H1 (cell line): Measurements from ENCODE around the gene MAN2A1. TPM values are rescaled to one million over a fixed set of nuclear protein-coding genes. Genes with fewer than 3 reads are reported as not detected.

Experiments
- BACH1 ChIP-seq: IDR thresholded peaks from 2 replicates; pipeline ENCODE4 v1.6.1; 2012; ENCODE audit warnings: low read length, improper control_type of control experiment
- BCL11A ChIP-seq, 2 experiments: IDR thresholded peaks; one replicate each; pipeline ENCODE4 v1.6.1; 2011; ENCODE audit warnings: low read depth in 2 of 2, low read length in 2 of 2, mild to moderate bottlenecking in 2 of 2
- BRCA1 ChIP-seq: IDR thresholded peaks from 2 replicates; pipeline ENCODE4 v1.6.1; 2012; ENCODE audit warnings: low read depth, low read length, improper control_type of control experiment
- CBX8 ChIP-seq: fragments of 300-800, 300-1000 bp; sonication (generic); IDR thresholded peaks from 2 replicates; pipeline ENCODE4 v1.7.1; 2016; ENCODE audit warnings: low read depth, low read length, borderline replicate concordance
- CEBPB ChIP-seq: IDR thresholded peaks from 2 replicates; pipeline ENCODE4 v1.6.1; 2012; ENCODE audit warnings: low read depth, low read length
- CHD1 ChIP-seq: IDR thresholded peaks from 2 replicates; pipeline ENCODE4 v1.6.1; 2012; ENCODE audit warnings: low read depth, low read length, improper control_type of control experiment
- CHD2 ChIP-seq: IDR thresholded peaks from 2 replicates; pipeline ENCODE4 v1.6.1; 2012; ENCODE audit warnings: low read length, improper control_type of control experiment
- CREB1 ChIP-seq: IDR thresholded peaks from 2 replicates; pipeline ENCODE4 v1.6.1; 2012; ENCODE audit warnings: inconsistent platforms
- EGR1 ChIP-seq: IDR thresholded peaks from 2 replicates; pipeline ENCODE4 v1.6.1; 2011; ENCODE audit warnings: low read depth, low read length, borderline replicate concordance
- GTF2F1 ChIP-seq: IDR thresholded peaks from 2 replicates; pipeline ENCODE4 v1.6.1; 2012; ENCODE audit warnings: low read depth, low read length, improper control_type of control experiment, borderline replicate concordance
- HDAC2 ChIP-seq, 2 experiments: fragments of 300-600 bp in 1 of 2; sonication (generic) in 1 of 2; IDR thresholded peaks; 2 replicates each; pipeline ENCODE4 v1.6.1; 2011 to 2012; ENCODE audit warnings: low read depth in 2 of 2, low read length in 2 of 2, mild to moderate bottlenecking in 2 of 2, moderate library complexity in 2 of 2, borderline replicate concordance in 1 of 2, inconsistent platforms in 1 of 2
- HDAC6 ChIP-seq: IDR thresholded peaks from one replicate; pipeline ENCODE4 v1.7.1; 2012; ENCODE audit warnings: low read depth, mild to moderate bottlenecking, inconsistent platforms, low read length, moderate library complexity
- KDM4A ChIP-seq: IDR thresholded peaks from one replicate; pipeline ENCODE4 v1.7.1; 2012; ENCODE audit warnings: low read depth, mild to moderate bottlenecking, moderate library complexity, low read length, inconsistent platforms; ENCODE audit not compliant: severe bottlenecking
- KDM5A ChIP-seq: fragments of 200-600 bp; IDR thresholded peaks from 2 replicates; pipeline ENCODE4 v1.7.1; 2012; ENCODE audit warnings: mild to moderate bottlenecking, low read length, inconsistent platforms, mixed read lengths
- POLR2A ChIP-seq, 2 experiments: IDR thresholded peaks; 1 replicate in 1 of 2; 2 replicates in 1 of 2; pipeline ENCODE4 v1.6.1; 2011; ENCODE audit warnings: low read depth in 2 of 2, low read length in 2 of 2, mild to moderate bottlenecking in 2 of 2; ENCODE audit errors: control extremely low read depth in 1 of 2
- POU5F1 ChIP-seq: IDR thresholded peaks from 2 replicates; pipeline ENCODE4 v1.6.1; 2011; ENCODE audit warnings: low read depth, mild to moderate bottlenecking, low read length, moderate library complexity
- RBBP5 ChIP-seq: IDR thresholded peaks from 2 replicates; pipeline ENCODE4 v1.7.1; 2012; ENCODE audit warnings: low read depth, mild to moderate bottlenecking, inconsistent platforms, low read length, moderate library complexity, borderline replicate concordance
- SAP30 ChIP-seq: fragments of 300-600 bp; sonication (generic); IDR thresholded peaks from 2 replicates; pipeline ENCODE4 v1.7.1; 2012; ENCODE audit warnings: low read length, moderate library complexity, mild to moderate bottlenecking, inconsistent platforms; ENCODE audit not compliant: insufficient read depth, insufficient replicate concordance
- SIRT6 ChIP-seq: IDR thresholded peaks from one replicate; pipeline ENCODE4 v1.7.1; 2012; ENCODE audit warnings: low read length, inconsistent platforms
- SP4 ChIP-seq: IDR thresholded peaks from 2 replicates; pipeline ENCODE4 v1.6.1; 2012; ENCODE audit warnings: low read length, inconsistent platforms
- SRF ChIP-seq: IDR thresholded peaks from 2 replicates; pipeline ENCODE4 v1.6.1; 2011; ENCODE audit warnings: mild to moderate bottlenecking, low read depth, low read length, moderate library complexity
- SUZ12 ChIP-seq: fragments of 200-600 bp; sonication (generic); IDR thresholded peaks from 2 replicates; pipeline ENCODE4 v1.6.1; 2012; ENCODE audit warnings: mild to moderate bottlenecking, inconsistent platforms, low read length, moderate library complexity, mixed read lengths
- TAF1 ChIP-seq: IDR thresholded peaks from 2 replicates; pipeline ENCODE4 v1.6.1; 2011; ENCODE audit warnings: mild to moderate bottlenecking, low read depth, low read length
- TAF7 ChIP-seq: optimal IDR thresholded peaks from 2 replicates; pipeline ENCODE3; 2011; ENCODE audit warnings: low read depth, mild to moderate bottlenecking, inconsistent platforms, low read length, moderate library complexity, borderline replicate concordance
- TBP ChIP-seq: IDR thresholded peaks from 2 replicates; pipeline ENCODE4 v1.6.1; 2011; ENCODE audit warnings: low read depth, low read length, improper control_type of control experiment
- TEAD4 ChIP-seq: IDR thresholded peaks from 2 replicates; pipeline ENCODE4 v1.6.1; 2012; ENCODE audit warnings: low read depth, low read length, inconsistent platforms, mixed read lengths
- polyA plus RNA-seq, 7 experiments: library from polyadenylated mRNA; depleted of rRNA in 3 of 7; stranded (reverse) in 5 of 7; unstranded in 2 of 7; fragments of >200 nt in 5 of 7; fragments of 200-250 nt in 2 of 7; gene quantifications; 1 replicate in 5 of 7; 2 replicates in 1 of 7; 4 replicates in 1 of 7; pipeline versions ENCODE4 v1.2.1 to v1.2.3, GENCODE V29; 2011 to 2013; ENCODE audit warnings: missing spikeins in 2 of 7, mixed read lengths in 2 of 7
- total RNA-seq: library from RNA; stranded (reverse); fragmentation: NEBNext Ultra II Directional; extraction: Animal tissue kit (Norgen Biotek cat#: 25700); gene quantifications from 2 replicates; pipeline ENCODE4 v1.2.1, GENCODE V29; 2021
- TF ChIP-seq, protein P1 (sequence below): IDR thresholded peaks from 2 replicates; pipeline ENCODE4 v1.6.1; 2011; ENCODE audit warnings: low read length, improper control_type of control experiment

Gene MAN2A1
- total and polyA plus RNA-seq, 2 of the 8 experiments (the other 6 are each of a cell fraction or from before 2014, with no cell fraction given): 29.1 to 102 TPM

DNA sequence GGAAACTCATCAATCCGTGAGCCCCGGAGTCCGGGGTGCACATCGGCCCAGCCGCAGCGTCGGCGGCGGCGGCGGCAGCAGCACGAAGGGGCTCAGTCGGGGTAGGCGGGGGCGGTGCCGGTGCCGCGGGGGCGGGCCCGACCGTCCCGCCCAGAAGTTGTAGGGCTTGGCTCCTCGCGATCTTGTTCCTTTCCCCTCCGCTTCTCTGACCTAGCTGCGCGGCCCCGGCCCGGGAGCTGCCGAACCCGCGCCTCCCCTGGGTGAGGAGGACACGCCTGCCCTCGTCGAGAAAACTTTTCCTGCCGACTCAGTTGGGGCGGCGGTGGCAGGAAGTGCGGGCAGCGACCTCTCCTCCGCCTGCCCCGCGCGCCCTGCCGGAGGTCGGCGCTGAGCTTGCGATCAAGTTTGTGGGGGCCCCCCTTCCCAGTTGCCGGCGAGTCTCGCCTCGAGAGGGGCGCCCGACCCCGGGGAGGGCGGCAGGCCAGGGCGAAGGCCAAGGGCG, at the start of gene MAN2A1 (continued):
- TF ChIP-seq TAF7 (peak; percentile 21), SP4 (no peak), HDAC2 (IDR thresholded peaks at IDR 0.05; ENCODE audit: borderline replicate concordance in 1 of 2, low read depth in 2 of 2, low read length in 2 of 2) (no peak), BCL11A (IDR thresholded peaks at IDR 0.05; ENCODE audit: low read depth in 2 of 2, low read length in 2 of 2) (no peak), KDM4A (peak; percentile 70), CREB1 (no peak), BACH1 (no peak; the same call in 1 of the 2 replicates), SIRT6 (no peak), HDAC6 (no peak), CHD1 (no peak), RBBP5 (0 out of 2 replicates have a peak, but pooled peaks have one; percentile 37), CBX8 (no peak), KDM5A (no peak), POU5F1 (no peak), SAP30 (no peak), SUZ12 (no peak), EGR1 (peak; percentile 90), CEBPB (no peak), TEAD4 (no peak), TBP (peak; percentile 11; the same call in 1 of the 2 replicates), BRCA1 (no peak), POLR2A (IDR thresholded peaks at IDR 0.05; ENCODE audit: control extremely low read depth in 1 of 2, low read depth in 2 of 2, low read length in 2 of 2) (peak in 1 of 2 experiments; percentile 10; a peak in 1 of 3 replicates), SRF (no peak), CHD2 (no peak), TAF1 (0 out of 2 replicates have a peak, but pooled peaks have one; percentile 36), GTF2F1 (no peak)
- TF ChIP-seq, protein P1, sequence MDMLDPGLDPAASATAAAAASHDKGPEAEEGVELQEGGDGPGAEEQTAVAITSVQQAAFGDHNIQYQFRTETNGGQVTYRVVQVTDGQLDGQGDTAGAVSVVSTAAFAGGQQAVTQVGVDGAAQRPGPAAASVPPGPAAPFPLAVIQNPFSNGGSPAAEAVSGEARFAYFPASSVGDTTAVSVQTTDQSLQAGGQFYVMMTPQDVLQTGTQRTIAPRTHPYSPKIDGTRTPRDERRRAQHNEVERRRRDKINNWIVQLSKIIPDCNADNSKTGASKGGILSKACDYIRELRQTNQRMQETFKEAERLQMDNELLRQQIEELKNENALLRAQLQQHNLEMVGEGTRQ: no peak
